ENCODE results near the gene SLAMF9.
A peak's percentile ranks its signal among the peaks of the same experiment; 100 is the strongest.

The SLAMF9 gene

DNA sequence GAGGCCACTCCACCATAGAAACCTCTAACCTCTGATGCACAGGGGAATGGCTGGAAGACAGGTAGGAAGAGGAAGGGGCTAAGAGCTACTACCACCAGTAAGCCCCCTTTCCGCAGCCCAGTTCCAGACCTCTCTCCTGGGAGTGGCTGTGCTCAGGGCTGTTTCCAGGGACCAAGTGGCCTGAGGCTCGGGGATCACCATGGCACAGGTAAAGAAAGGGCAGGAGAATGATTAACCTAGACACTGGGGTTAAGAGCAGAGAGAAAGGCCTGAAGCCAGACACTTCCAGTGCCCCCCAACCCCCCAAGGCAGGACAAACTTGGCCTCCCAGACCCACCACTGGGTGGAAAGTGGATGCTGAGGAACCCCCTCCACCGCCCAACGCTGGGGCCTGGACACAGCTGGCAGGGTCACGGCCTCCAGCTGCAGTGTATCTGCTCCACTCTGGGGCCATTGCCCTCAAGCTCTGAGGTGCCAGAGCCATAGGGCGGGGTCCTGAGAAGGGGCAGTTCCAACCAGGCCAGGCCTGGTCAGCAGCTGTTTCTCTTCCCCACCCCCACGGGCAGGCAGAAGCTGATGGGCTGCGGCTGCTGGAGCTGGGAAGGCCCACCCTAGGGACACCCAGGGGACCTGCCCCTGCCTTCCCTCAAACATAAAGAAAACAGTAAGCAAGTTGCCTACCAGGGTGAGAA, 31.4 kb downstream of the SLAMF9 start:
- DNase-seq: no peak
- Histone ChIP-seq H3K4me2 (ENCODE audit: low read depth, low read length) (peak overlapping the region; percentile 85; the same call in 1 of the 2 replicates), H3K4me3 (ENCODE audit: low read length) (peak overlapping the region; percentile 86; the same call in 1 of the 2 replicates), H3K27me3 (replicated peaks; ENCODE audit: insufficient read depth, low read length) (no peaks in the 10 kb centered on the region), H3K4me1 (ENCODE audit: low read length) (peaks cover 36% of the 10 kb centered on the region), H3K36me3 (replicated peaks; ENCODE audit: insufficient read depth, low read length) (peaks cover 10% of the 10 kb centered on the region), H3K79me2 (ENCODE audit: low read length) (peaks cover 60% of the 10 kb centered on the region), H2AFZ (ENCODE audit: low read length) (no peak overlapping the region), H3K9me3 (replicated peaks; ENCODE audit: insufficient read depth, low read length) (no peaks in the 10 kb centered on the region), H3K27ac (ENCODE audit: low read length) (peak overlapping the region; percentile 55; the same call in 1 of the 2 replicates), H4K20me1 (ENCODE audit: insufficient read depth, low read length) (no peaks in the 10 kb centered on the region), H3F3A (ENCODE audit: insufficient read depth, low read length) (peaks cover 8% of the 10 kb centered on the region), H3K9ac (ENCODE audit: low read length) (peak overlapping the region; percentile 93; the same call in 1 of the 2 replicates), H3K9me2 (replicated peaks; ENCODE audit: insufficient read depth, low read length) (no peaks in the 10 kb centered on the region)
- TF ChIP-seq EZH2 (optimal IDR thresholded peaks at IDR 0.05; ENCODE audit: low read depth, low read length): no peak
- no peak for TF ChIP-seq CTCF (IDR thresholded peaks at IDR 0.05; ENCODE audit: low read length)
- TF ChIP-seq EZH2phosphoT487 (IDR thresholded peaks at IDR 0.05; ENCODE audit: low read length): no peak

DNA sequence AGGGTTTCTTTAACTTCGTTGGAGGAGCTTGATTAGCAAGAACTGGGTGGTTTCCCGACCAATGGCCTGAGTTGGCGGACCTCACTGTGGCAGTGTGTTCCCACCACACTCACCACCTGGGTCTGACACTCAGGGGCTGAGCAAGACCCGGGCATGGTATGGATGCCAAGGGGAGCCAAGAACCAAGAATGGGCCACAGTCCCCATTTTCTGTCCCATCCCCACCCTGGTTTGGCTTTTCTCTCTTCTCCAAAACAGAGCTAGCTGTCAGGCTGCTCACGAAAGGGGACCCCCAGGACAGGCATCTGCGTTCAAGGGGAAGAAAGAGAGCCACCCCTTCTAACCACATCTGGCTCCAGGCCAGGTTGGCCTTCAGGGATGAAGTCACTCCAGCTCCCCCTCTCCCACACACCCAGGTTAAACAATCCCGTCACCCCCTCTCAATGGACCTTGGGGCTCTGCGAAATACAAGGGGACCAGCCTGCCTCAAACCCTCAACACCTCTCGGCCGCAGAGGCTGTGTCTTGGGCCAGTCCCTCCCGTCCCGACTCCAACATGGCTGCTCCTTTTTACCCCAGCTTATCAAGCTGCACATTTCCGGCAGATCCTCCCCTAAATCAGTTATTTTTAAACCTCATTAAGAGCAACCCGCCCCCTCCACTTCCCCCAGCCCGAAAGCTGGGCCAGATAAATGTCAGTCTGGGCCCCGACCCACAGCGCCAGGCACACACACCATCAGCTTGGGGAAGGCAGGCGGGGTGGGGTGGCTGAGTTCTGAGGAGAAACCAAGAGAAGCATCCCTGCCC, 32.1 kb downstream of the SLAMF9 start:
- no peaks in the 10 kb centered on the region for H3K27me3 ChIP-seq (replicated peaks; ENCODE audit: insufficient read depth, low read length)
- H3K9me3 ChIP-seq (replicated peaks; ENCODE audit: insufficient read depth, low read length): no peaks in the 10 kb centered on the region
- peaks cover 10% of the 10 kb centered on the region for H3K36me3 ChIP-seq (replicated peaks; ENCODE audit: insufficient read depth, low read length)
- peaks cover 36% of the 10 kb centered on the region for H3K4me1 ChIP-seq (ENCODE audit: low read length)
- no peaks in the 10 kb centered on the region for H3K9me2 ChIP-seq (replicated peaks; ENCODE audit: insufficient read depth, low read length)
- no peak for TF ChIP-seq EZH2phosphoT487 (IDR thresholded peaks at IDR 0.05; ENCODE audit: low read length)
- TF ChIP-seq EZH2 (optimal IDR thresholded peaks at IDR 0.05; ENCODE audit: low read depth, low read length): no peak
- TF ChIP-seq CTCF (IDR thresholded peaks at IDR 0.05; ENCODE audit: low read length): no peak
- no peak for DNase-seq
- peak overlapping the region; percentile 55; the same call in 1 of the 2 replicates for H3K27ac ChIP-seq (ENCODE audit: low read length)
- H3K9ac ChIP-seq (ENCODE audit: low read length): peak overlapping the region; percentile 93; the same call in 1 of the 2 replicates
- peaks cover 60% of the 10 kb centered on the region for H3K79me2 ChIP-seq (ENCODE audit: low read length)
- 0 out of 2 replicates have a peak overlapping the region, but pooled peaks have one; percentile 2 for H3K4me3 ChIP-seq (ENCODE audit: low read length)
- no peaks in the 10 kb centered on the region for H4K20me1 ChIP-seq (ENCODE audit: insufficient read depth, low read length)
- H3K4me2 ChIP-seq (ENCODE audit: low read depth, low read length): peak overlapping the region; percentile 85; the same call in 1 of the 2 replicates
- peaks cover 8% of the 10 kb centered on the region for H3F3A ChIP-seq (ENCODE audit: insufficient read depth, low read length)
- no peak overlapping the region for H2AFZ ChIP-seq (ENCODE audit: low read length)

DNA sequence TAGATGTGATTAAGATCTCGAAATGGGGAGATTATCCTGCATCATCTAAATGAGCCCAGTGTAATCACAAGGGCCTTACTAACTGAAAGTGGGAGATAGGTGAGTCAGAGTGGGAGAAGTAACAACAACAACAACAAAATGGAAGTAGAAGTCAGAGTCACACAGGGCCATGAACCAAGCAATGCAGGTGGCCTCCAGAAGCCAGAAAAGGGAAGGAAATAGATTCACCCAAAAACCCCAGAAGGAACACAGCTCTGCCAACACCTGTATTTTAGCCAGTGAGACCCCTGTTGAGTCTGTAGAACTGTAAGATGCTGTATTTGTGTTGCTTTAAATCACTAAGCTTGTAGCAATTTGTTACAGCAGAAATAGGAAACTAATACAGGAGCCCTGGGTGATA, 32.8 kb downstream of the SLAMF9 start:
- Histone ChIP-seq H3K79me2 (ENCODE audit: low read length) (peaks cover 60% of the 10 kb centered on the region), H3K9me3 (replicated peaks; ENCODE audit: insufficient read depth, low read length) (no peaks in the 10 kb centered on the region), H3K36me3 (replicated peaks; ENCODE audit: insufficient read depth, low read length) (peaks cover 10% of the 10 kb centered on the region), H3K27me3 (replicated peaks; ENCODE audit: insufficient read depth, low read length) (no peaks in the 10 kb centered on the region), H3K9me2 (replicated peaks; ENCODE audit: insufficient read depth, low read length) (no peaks in the 10 kb centered on the region), H4K20me1 (ENCODE audit: insufficient read depth, low read length) (no peaks in the 10 kb centered on the region), H3K4me2 (ENCODE audit: low read depth, low read length) (peak overlapping the region; percentile 85; the same call in 1 of the 2 replicates), H3K9ac (ENCODE audit: low read length) (peak overlapping the region; percentile 3; the same call in 1 of the 2 replicates), H3K4me1 (ENCODE audit: low read length) (peaks cover 36% of the 10 kb centered on the region), H3F3A (ENCODE audit: insufficient read depth, low read length) (peaks cover 8% of the 10 kb centered on the region), H2AFZ (ENCODE audit: low read length) (no peak overlapping the region), H3K27ac (ENCODE audit: low read length) (peak overlapping the region; percentile 42; the same call in 1 of the 2 replicates), H3K4me3 (ENCODE audit: low read length) (no peak overlapping the region)
- TF ChIP-seq EZH2 (optimal IDR thresholded peaks at IDR 0.05; ENCODE audit: low read depth, low read length): no peak
- no peak for TF ChIP-seq CTCF (IDR thresholded peaks at IDR 0.05; ENCODE audit: low read length)
- TF ChIP-seq EZH2phosphoT487 (IDR thresholded peaks at IDR 0.05; ENCODE audit: low read length): no peak
- peak; percentile 31 for DNase-seq

All from MM.1S (cell line).